ENCODE measurements around the gene TMEM121.
A peak's percentile ranks its signal among the peaks of the same experiment; 100 is the strongest.

The TMEM121 gene

DNA sequence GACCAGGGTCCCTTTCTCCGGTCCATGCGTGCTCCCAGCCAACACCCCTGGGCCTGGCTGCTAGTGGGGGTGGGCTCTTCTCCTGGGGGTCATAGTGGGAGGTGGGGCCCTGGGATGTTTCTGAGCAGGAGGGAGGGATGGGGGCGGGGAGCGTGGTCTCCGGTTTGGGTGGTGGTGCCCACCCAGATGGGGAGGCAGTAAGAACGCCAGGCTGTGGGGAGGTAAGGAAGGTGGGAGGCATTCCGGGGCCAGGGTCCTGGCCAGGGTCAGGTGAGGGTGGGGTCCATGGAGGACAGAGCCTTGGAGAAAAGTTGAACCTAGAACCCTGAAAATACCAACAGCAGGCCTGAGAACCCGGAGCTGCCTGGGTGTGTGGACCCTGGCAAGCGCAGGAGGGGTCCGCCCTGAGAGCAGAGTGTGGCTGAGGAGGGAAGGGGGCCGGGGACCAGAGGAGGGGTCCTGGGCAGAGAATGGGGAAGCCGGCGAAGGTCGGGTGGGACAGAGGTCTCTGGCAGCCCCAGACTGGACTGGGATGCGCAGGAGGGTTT lies 46.1 kb upstream of the TMEM121 start:
- TF ChIP-seq, protein P1, sequence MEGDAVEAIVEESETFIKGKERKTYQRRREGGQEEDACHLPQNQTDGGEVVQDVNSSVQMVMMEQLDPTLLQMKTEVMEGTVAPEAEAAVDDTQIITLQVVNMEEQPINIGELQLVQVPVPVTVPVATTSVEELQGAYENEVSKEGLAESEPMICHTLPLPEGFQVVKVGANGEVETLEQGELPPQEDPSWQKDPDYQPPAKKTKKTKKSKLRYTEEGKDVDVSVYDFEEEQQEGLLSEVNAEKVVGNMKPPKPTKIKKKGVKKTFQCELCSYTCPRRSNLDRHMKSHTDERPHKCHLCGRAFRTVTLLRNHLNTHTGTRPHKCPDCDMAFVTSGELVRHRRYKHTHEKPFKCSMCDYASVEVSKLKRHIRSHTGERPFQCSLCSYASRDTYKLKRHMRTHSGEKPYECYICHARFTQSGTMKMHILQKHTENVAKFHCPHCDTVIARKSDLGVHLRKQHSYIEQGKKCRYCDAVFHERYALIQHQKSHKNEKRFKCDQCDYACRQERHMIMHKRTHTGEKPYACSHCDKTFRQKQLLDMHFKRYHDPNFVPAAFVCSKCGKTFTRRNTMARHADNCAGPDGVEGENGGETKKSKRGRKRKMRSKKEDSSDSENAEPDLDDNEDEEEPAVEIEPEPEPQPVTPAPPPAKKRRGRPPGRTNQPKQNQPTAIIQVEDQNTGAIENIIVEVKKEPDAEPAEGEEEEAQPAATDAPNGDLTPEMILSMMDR (IDR thresholded peaks at IDR 0.05; ENCODE audit: low read depth, low read length): no peak
- H3K4me3 ChIP-seq (ENCODE audit: low read depth, low read length): no peak overlapping the region

DNA sequence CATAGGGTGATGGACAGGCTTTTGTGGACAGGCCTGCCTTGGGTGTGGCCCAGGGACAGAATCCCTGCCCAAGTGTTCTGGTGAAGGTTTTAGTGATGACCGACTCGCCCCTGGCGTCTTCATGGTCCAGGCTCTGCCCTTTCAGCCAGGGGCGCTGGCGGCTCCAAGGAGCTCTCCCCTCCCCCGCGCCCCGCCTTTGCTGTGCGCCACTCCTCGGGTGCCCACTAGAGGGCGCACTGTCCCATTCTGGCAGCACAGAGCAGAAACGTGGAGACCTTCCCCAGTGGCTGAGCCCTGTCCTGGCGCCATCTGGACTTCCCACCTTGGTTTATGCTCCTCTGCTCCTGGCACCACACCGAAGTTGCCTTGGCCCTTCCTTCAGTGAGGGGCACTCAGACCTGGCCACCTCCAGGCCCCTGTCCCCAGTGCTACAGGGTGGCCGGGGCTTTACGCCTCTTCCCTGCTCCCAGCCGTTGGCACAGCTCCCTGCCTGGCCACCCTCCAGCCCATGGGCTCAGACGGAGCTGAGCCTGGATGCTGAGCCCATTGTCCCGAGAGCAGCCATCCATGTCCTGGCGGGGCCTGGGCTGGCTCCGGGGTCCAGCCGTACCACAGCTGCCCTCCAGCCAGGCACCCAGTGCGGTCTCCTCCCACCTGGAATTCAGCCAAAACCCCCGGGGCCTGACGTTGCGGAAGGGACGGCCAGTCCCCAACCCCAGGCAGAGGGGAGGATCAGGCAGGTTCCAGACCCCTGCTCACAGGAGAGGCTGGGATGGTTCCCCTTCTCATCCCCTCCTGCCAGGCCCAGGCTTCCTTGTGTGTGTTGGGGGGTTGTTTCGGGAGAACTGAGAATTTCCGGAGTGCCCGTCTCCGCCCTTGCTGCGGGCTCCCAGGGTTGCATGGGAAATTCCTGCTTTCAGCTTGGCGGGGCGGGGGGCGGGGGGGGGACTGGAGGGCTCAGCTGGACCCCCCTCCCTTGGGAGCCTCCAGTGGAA lies 45.3 kb upstream of the TMEM121 start:
- TF ChIP-seq, protein P1 (IDR thresholded peaks at IDR 0.05; ENCODE audit: low read depth, low read length): peak; percentile 93
- peak overlapping the region; percentile 54 for H3K4me3 ChIP-seq (ENCODE audit: low read depth, low read length)

DNA sequence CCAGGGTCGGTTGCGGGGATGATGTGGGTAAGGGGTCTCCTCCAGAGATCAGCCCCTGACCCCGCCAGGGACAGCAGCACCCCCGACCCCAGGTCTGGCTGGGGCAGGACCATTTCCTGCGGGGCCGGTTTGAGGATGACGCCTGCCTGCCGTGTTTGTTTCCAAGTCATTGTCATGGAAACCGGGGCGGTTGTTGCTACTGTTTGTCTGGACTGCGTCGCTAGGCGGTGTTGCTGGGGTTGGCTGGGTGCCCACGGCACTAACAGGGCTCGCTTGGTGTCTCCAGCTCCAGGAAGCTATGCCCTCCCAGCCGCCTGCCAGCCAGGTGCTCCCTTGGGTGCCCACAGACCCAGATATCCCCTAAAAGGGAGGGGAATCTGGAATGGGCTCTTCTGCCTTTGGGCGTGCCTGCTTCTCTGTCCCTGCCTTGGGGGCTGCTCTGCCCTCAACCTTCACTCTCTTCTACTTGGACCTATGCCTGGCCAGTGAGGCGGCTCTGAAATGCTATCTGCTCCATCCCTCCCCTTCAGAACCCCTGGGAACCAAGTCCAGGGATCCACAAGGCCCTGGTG lies 44.4 kb upstream of the TMEM121 start:
- H3K4me3 ChIP-seq (ENCODE audit: low read depth, low read length): no peak overlapping the region; the same call in 1 of the 2 replicates
- TF ChIP-seq, protein P1 (IDR thresholded peaks at IDR 0.05; ENCODE audit: low read depth, low read length): no peak

DNA sequence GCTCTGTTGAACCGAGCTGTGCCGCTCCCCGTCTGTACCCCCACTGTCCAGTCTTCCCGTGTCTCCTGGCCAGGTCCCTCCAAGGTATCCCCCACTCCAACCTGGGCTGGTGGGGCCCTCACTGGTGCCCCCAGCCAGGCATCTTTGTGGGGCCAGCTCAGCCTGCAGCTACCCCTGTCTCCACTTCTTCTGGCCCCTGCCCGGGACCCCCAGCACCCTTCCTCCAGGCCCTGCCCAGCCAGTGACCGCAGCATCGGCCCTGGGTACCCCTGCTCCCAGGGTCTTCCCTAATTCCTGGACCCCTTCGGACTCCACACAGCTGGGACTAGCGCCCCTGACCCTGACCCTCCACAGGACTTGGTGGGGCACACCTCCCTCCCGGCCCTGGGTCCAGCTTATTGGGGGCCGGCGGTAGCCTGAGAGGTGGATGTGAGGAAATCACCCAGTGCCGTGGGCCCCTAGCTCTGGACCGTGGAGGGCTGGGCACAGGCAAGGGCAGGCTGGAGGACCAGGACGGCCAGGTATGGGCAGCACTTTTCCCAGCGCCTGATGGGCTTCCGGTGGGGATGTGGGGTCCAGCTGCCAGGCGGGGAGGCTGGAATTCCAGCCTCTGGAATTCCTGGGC lies 43.8 kb upstream of the TMEM121 start:
- TF ChIP-seq, protein P1 (IDR thresholded peaks at IDR 0.05; ENCODE audit: low read depth, low read length): no peak
- no peak overlapping the region for H3K4me3 ChIP-seq (ENCODE audit: low read depth, low read length)

DNA sequence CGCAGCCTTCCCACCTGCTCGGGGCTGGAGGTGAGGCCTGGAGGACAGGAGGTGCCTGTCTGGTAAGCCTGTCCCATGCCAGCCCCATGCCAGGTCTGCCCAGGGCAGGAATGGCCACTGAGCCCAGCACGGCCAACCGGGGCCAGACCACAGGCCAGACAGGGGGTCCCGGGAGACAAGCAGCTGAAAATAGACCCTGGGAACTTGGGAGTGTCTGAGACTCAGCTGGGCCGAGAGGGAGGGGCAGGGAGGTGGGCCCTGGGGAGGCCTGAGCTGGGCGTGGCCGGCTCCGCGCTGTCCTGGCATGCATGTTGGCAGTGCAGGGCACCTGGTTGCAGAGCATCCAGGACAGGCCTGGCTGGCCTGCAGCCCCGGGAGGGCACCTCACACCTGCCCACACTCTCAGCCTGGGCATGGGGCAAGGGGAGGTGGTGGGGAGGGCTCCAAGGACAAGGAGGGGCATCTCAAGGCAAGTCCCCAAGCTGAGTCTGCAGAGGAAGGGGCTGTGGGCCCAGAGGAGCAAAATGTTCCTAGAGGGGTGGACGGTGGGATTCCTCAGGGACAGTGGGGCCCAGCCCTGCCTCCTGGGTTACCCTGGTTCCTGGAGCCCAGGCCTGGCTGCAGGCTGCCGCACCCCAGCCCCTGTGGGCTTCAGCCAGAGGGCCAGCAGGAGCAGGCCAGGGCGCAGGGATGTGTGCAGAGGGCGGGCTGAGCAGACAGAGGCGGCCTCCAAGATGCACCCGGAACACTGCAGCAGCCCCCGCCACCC lies 42.9 kb upstream of the TMEM121 start:
- no peak overlapping the region for H3K4me3 ChIP-seq (ENCODE audit: low read depth, low read length)
- TF ChIP-seq, protein P1 (IDR thresholded peaks at IDR 0.05; ENCODE audit: low read depth, low read length): no peak

DNA sequence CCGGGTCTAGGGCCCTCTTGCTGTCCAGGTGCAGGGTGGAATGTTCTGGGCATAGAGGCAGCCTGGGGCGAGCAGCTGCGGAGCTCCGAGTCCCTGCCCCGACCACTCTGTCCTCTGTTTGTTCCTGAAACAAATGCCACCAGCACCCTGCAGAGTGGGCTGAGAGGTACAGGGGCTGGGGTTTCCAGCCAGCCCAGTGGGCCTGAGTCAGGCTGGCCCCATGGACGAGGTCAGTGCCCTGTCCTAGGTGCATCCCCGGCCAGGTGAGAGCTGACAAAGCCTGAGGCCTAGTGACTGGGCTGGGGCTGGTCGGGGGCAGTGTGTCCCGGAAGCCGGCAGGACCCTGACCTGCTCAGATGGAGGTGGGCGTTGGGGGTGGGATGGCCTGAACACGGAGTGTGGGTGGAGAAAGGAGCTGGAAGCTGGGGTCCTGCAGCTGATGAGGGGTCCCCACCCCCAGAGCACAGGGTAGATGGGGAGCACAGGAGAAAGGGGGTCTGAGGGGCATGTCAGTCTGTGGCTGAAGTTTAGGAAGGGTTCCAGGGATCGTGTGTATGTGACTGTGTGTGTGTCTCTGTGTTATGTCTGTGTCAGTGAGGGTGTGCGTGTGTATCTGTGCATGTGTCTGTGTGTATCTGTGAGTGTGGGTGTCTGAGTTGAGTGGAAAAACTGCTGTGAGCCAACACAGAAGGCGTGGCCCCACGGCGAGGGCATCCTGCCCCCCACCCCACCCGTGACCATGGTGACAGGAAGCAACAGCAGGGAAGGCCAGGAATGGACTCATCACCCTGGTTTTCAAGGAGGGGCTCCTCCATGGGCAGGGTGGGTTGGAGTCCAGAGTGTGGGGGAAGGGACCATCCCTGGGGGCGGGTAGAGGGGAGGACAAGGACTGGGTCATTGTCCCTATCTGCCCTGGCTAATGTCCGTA lies 42.0 kb upstream of the TMEM121 start:
- no peak overlapping the region for H3K4me3 ChIP-seq (ENCODE audit: low read depth, low read length)
- TF ChIP-seq, protein P1 (IDR thresholded peaks at IDR 0.05; ENCODE audit: low read depth, low read length): no peak
